HEK293T (cell line): ENCODE results near the gene CTIF.

Experiments used
- CTCF ChIA-PET: fragments of 350-600 bp; formaldehyde crosslinking; extraction: SDS; loops from one replicate; lab custom pipeline; 2021; ENCODE audit warnings: antibody characterized with exemption, inconsistent platforms; lab: Yijun Ruan, JAX
- POLR2A ChIA-PET: fragments of 350-600 bp; formaldehyde crosslinking; extraction: SDS; loops from one replicate; lab custom pipeline; 2020; ENCODE audit warnings: antibody characterized with exemption, inconsistent platforms; lab: Yijun Ruan, JAX
- DNase-seq: peaks from one replicate; pipeline ENCODE4 v3.0.0; 2012; ENCODE audit warnings: mixed read lengths; ENCODE audit errors: extremely low spot score
- ARNT ChIP-seq: fragments of 450-650 bp; IDR thresholded peaks from 2 replicates; pipeline ENCODE4 v1.6.1; 2017; ENCODE audit warnings: mild to moderate bottlenecking
- BHLHE40 ChIP-seq: fragments of 450-650 bp; IDR thresholded peaks from 2 replicates; pipeline ENCODE4 v1.6.1; 2016; ENCODE audit warnings: mild to moderate bottlenecking, moderate library complexity, borderline replicate concordance
- CTBP1 ChIP-seq: fragments of 450-650 bp; IDR thresholded peaks from 2 replicates; pipeline ENCODE4 v1.6.1; 2016; ENCODE audit warnings: borderline replicate concordance
- ELF4 ChIP-seq: fragments of 450-650 bp; IDR thresholded peaks from 2 replicates; pipeline ENCODE4 v1.6.1; 2017; ENCODE audit warnings: antibody characterized with exemption
- FOXA1 ChIP-seq: fragments of 450-650 bp; IDR thresholded peaks from 2 replicates; pipeline ENCODE4 v1.6.1; 2016; ENCODE audit warnings: mild to moderate bottlenecking
- FOXK2 ChIP-seq: fragments of 450-650 bp; IDR thresholded peaks from 2 replicates; pipeline ENCODE4 v1.6.1; 2016; ENCODE audit warnings: mild to moderate bottlenecking
- FOXM1 ChIP-seq: fragments of 450-650 bp; IDR thresholded peaks from 2 replicates; pipeline ENCODE4 v1.6.1; 2017; ENCODE audit warnings: mild to moderate bottlenecking, borderline replicate concordance
- HDGF ChIP-seq: fragments of 450-650 bp; IDR thresholded peaks from 2 replicates; pipeline ENCODE4 v1.6.1; 2017; ENCODE audit warnings: antibody characterized with exemption, borderline replicate concordance
- L3MBTL2 ChIP-seq: fragments of 450-650 bp; conservative IDR thresholded peaks from 2 replicates; pipeline ENCODE4 v1.6.1; 2016; ENCODE audit warnings: mild to moderate bottlenecking
- LEF1 ChIP-seq: fragments of 450-650 bp; IDR thresholded peaks from 2 replicates; pipeline ENCODE4 v1.6.1; 2017; ENCODE audit warnings: mild to moderate bottlenecking, borderline replicate concordance
- NFRKB ChIP-seq: fragments of 450-650 bp; IDR thresholded peaks from 2 replicates; pipeline ENCODE4 v1.6.1; 2016; ENCODE audit warnings: mild to moderate bottlenecking, moderate library complexity
- SP1 ChIP-seq: fragments of 450-650 bp; IDR thresholded peaks from 2 replicates; pipeline ENCODE4 v1.6.1; 2017
- SUZ12 ChIP-seq: fragments of 450-650 bp; IDR thresholded peaks from 2 replicates; pipeline ENCODE4 v1.6.1; 2016; ENCODE audit warnings: mild to moderate bottlenecking
- TARDBP ChIP-seq: fragments of 450-650 bp; IDR thresholded peaks from 2 replicates; pipeline ENCODE4 v1.6.1; 2016
- ZNF384 ChIP-seq: fragments of 450-650 bp; IDR thresholded peaks from 2 replicates; pipeline ENCODE4 v1.6.1; 2016
- TF ChIP-seq, protein P1 (sequence below): fragments of 450-650 bp; IDR thresholded peaks from 2 replicates; pipeline ENCODE4 v1.6.1; 2016

CTIF gene

DNA sequence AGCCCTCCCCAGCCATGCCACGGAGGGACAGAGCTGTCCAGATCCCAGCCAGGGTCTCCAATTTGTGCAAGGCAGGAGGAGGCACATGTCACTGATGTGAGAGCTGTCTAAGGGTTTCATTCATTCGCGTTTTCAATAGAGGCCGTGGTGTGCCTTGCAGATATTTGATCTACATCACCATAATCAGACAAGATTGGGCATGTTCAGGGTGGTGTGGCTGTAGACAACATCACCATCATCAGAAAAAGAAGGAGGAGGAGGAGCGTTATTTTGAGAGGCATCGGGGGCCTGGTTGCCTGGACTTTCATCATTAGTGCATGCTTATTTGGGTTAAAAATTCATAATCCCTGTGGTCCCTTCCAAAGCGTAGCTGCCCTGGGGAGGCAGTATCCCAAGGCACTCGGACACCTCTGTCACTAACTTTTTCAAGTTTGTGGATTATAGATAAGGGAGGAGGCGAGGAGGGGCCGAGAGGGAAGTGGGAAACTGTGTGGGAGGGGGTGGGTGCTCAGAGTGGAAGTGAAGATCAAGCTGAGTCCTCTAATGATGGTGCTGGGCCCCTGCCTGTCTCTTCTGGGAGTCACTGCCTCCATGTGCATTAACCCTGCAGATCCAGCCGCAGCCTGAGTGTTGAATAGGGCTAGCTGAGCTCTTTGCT is 194.1 kb downstream of the CTIF start:
- ChIA-PET POLR2A (no interaction called here), CTCF (interaction anchor here (0.7 kb wide), 1 partner anchor 21 kb away, joined by 4 read pairs; no protein-coding TSS in a partner anchor)
- TF ChIP-seq FOXK2 = no peak
- TF ChIP-seq ARNT = no peak
- no peak for TF ChIP-seq ZNF384
- TF ChIP-seq ELF4 = no peak
- no peak for DNase-seq

DNA sequence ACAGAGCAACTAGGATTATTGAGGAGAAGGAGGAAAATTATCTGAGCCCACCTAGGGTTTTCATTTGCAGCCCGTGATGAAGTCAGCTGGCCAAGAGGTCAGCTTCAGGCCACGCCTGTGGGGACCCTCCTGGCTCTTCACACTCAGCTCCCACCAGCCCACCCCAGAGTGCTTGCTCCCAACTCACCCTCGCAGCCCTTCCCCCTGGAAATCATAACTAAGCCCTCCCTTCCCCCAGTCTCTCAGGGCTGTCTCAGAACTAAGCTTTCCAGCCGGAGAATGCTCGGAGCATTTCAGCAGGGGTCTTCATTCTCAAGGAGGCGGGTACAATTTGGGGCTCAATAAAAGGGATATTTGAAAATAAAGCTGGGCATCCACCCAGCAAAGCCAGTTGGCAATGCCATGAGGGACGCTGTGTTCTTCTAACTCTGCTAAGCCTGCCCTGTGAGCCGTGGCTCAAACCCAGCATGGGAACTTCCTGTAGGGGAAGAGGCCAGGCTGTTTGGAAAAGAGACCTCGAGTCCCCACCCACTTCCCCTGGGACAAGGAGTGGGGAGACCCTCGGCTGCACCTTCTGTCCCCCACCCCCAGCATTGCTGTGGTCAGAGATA is 194.9 kb downstream of the CTIF start:
- POLR2A ChIA-PET = no interaction called here
- TF ChIP-seq NFRKB = no peak
- no peak for TF ChIP-seq LEF1
- TF ChIP-seq FOXK2 = no peak
- no peak for TF ChIP-seq FOXM1
- no peak for TF ChIP-seq ELF4
- TF ChIP-seq, protein P1, sequence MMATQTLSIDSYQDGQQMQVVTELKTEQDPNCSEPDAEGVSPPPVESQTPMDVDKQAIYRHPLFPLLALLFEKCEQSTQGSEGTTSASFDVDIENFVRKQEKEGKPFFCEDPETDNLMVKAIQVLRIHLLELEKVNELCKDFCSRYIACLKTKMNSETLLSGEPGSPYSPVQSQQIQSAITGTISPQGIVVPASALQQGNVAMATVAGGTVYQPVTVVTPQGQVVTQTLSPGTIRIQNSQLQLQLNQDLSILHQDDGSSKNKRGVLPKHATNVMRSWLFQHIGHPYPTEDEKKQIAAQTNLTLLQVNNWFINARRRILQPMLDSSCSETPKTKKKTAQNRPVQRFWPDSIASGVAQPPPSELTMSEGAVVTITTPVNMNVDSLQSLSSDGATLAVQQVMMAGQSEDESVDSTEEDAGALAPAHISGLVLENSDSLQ = no peak
- TF ChIP-seq CTBP1 = no peak
- no peak for TF ChIP-seq SP1
- TF ChIP-seq ZNF384 = no peak
- TF ChIP-seq L3MBTL2 = no peak
- TF ChIP-seq TARDBP = no peak
- no peak for DNase-seq
- CTCF ChIA-PET = no interaction called here

DNA sequence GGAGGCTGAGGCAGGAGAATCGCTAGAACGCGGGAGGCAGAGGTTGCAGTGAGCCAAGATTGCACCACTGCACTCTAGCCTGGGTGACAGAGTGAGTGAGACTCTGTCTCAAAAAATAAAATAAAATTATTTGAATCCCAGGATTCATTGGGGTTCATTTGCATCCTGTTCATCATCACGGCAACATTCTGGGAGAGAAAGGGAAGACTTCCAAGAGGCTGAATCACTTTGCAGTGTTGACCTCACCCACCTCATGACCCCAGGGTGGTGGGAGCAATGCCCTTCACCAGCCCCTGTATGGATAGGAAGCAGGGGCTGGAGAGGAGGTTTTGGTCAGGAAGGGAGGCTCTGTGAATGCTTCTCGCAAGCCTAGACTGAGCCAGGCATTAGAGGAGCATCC is 195.6 kb downstream of the CTIF start:
- TF ChIP-seq SP1 (no peak), ELF4 (no peak), FOXM1 (no peak), HDGF (no peak)
- TF ChIP-seq, protein P1 = no peak
- no peak for DNase-seq
- ChIA-PET POLR2A (no interaction called here), CTCF (no interaction called here)

DNA sequence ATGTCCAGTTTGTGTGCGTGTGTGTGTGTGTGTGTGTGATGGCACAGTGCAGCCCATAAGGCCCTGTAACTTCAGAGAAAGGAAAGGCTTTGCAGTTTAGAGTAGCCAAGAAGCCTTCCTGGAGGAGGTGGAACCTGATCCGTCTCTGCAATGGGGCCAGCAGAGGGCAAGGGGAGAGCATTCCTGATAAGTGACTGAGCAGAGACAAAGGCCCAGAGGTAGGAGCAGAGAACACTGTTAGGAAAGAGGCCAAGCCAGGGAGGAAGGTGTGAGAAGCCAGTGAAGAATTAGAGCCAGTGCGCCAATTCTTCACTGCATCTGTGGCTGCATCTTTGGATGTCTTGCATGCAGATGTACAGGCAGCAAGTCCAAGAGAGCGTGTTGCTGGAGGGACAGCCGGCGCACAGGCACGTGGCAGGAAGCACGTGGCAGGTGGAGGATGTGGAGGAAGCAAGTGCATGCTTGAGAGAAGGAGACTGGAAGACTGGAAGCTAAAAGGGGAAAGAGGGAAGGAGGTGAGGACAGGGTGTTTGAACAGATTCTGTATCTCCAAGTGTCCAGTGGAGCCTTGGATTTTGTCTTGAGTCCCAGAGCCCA is 196.3 kb downstream of the CTIF start:
- POLR2A ChIA-PET = no interaction called here
- CTCF ChIA-PET = no interaction called here
- TF ChIP-seq FOXM1 = no peak
- TF ChIP-seq ARNT = no peak
- no peak for TF ChIP-seq CTBP1
- TF ChIP-seq SP1 = no peak
- TF ChIP-seq FOXK2 = no peak
- TF ChIP-seq, protein P1 = no peak
- no peak for DNase-seq

DNA sequence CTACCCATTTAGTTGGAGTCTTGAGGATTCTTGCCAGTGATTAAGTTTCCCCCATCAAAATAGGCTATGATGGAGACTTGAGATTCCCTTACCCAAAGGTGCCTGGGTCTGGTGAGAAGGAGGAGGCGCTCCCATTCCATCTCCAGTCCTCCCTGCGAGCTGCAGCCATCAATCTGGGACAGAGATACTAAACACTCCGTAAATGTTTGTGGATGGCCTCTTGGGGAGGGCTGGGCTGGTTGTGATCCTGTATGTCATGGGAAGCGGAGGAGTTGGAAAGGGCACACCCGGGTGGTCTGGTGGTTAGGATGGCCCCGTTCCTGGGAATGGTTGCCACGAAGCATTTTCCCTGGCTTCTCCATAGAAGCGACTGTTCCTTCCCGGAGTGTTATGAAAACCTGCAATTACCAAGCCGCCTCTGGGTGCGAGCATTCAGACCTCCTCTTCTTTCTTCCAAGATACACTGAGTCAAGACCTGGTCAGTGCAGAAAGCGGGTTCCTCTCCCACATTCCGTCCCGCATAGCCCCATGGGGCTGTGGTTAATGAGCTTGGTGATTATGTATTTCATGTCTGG is 196.9 kb downstream of the CTIF start:
- TF ChIP-seq LEF1 (no peak), SUZ12 (no peak), ARNT (no peak), FOXA1 (no peak), NFRKB (no peak), L3MBTL2 (no peak), TARDBP (no peak)
- POLR2A ChIA-PET = no interaction called here
- no peak for DNase-seq
- CTCF ChIA-PET = no interaction called here

DNA sequence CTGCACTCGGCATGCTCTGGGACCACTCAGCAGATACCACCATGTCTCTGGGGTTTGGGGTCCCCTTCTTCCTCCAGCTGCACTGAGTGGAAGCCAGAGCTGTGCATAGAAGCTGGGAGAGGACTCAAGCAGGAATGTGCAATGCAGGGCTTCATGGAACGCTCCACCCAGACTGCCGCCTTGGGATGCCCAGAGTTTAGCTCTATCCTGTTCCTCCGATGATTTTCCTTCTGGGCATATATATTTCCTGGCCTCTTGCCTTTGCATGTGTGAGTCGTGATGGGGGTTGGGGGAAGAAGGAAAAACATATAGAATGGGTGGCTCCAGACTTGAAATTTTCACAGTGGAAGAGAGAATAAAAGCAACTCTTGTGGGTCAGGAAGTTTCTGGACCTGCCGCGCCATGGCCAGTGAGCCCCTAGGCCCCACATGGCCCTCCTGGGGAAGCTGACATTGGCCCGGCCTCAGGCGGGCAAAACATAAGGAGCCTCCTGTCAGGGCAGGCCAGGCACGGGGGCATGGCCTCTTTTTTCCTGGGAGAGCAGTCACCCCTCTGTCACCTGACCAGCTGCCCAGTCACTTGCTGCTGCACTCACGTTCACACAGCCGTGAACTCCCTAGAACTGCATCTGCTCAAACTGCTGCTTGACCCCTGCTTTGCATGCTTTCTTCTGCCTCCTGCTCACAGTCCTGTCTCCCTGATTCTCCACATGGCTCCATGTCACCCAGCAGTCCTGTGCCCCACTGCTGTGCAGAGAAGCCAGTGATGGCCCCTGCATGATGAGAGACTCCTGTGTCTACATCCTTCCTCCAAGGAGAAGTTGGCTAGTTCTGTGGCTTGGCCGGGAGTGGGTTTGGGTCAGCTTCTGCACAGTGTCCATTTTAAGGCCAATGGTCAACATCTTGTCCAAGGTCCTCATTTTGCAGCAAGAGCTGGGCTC is 197.8 kb downstream of the CTIF start:
- POLR2A ChIA-PET = no interaction called here
- CTCF ChIA-PET = no interaction called here
- no peak for TF ChIP-seq LEF1
- TF ChIP-seq HDGF = no peak
- no peak for TF ChIP-seq CTBP1
- no peak for TF ChIP-seq BHLHE40
- no peak for TF ChIP-seq L3MBTL2
- TF ChIP-seq NFRKB = no peak
- no peak for TF ChIP-seq FOXM1
- no peak for TF ChIP-seq ARNT
- no peak for TF ChIP-seq SP1
- no peak for DNase-seq
